HG03521 (cell line): Measurements from ENCODE around the gene GOSR1.
"Not testable (repeated sequence)": the region's sequence is repeated elsewhere in the genome, so short reads cannot be mapped to it uniquely, and the experiment has no call there.

ENCODE experiments used
- ATAC-seq: cut with Tn5 transposase; IDR thresholded peaks from one replicate; pipeline ENCODE4 v1.9.1; 2021; ENCODE audit warnings: mild to moderate bottlenecking, moderate library complexity; ENCODE audit not compliant: unreplicated experiment

Gene GOSR1

GRCh38 chr17:30477083-30477773 lies at the start of gene GOSR1:
Gene GOSR1, plus strand, starts transcription at chr17:30477408. Its CDS starts 26 bp downstream, at chr17:30477434.
- ATAC-seq, result peak; percentile 98

- ATAC-seq, result no peak
These were observed 49.6 kb upstream of the GOSR1 start for GRCh38 chr17:30427611-30428010.

GRCh38 chr17:30429155-30429554 lies 48.1 kb upstream of the GOSR1 start:
- no peak for ATAC-seq

- no peak for ATAC-seq
These were observed 43.7 kb upstream of the GOSR1 start for GRCh38 chr17:30433514-30433913.

GRCh38 chr17:30436729-30437128 lies 40.5 kb upstream of the GOSR1 start:
- ATAC-seq, result no peak

GRCh38 chr17:30443721-30444120 lies 33.5 kb upstream of the GOSR1 start:
- no peak for ATAC-seq

GRCh38 chr17:30446640-30447039 lies 30.6 kb upstream of the GOSR1 start:
- ATAC-seq, result not testable (repeated sequence)

GRCh38 chr17:30449480-30449879 lies 27.7 kb upstream of the GOSR1 start:
- ATAC-seq, result no peak

- no peak for ATAC-seq
These were observed 26.8 kb upstream of the GOSR1 start for GRCh38 chr17:30450125-30451027.

GRCh38 chr17:30454635-30455034 lies 22.6 kb upstream of the GOSR1 start:
- no peak for ATAC-seq

GRCh38 chr17:30458371-30458770 lies 18.8 kb upstream of the GOSR1 start:
- no peak for ATAC-seq

GRCh38 chr17:30458797-30459413 lies 18.3 kb upstream of the GOSR1 start:
- ATAC-seq, result not testable (repeated sequence)

GRCh38 chr17:30468465-30468864 lies 8.7 kb upstream of the GOSR1 start:
- no peak for ATAC-seq

- ATAC-seq, result no peak
These were observed 4.8 kb upstream of the GOSR1 start for GRCh38 chr17:30472238-30472890.

- no peak for ATAC-seq
These were observed 2.0 kb upstream of the GOSR1 start for GRCh38 chr17:30475206-30475605.

GRCh38 chr17:30476726-30477082 lies 504 bp upstream of the GOSR1 start:
- no peak for ATAC-seq

- ATAC-seq, result no peak
These were observed 537 bp downstream of the GOSR1 start for GRCh38 chr17:30477774-30478115.

GRCh38 chr17:30482555-30482954 lies 5.3 kb downstream of the GOSR1 start:
- ATAC-seq, result no peak

GRCh38 chr17:30483159-30483558 lies 6.0 kb downstream of the GOSR1 start:
- no peak for ATAC-seq

GRCh38 chr17:30493780-30494179 lies 16.6 kb downstream of the GOSR1 start:
- ATAC-seq, result no peak

GRCh38 chr17:30495586-30495985 lies 18.4 kb downstream of the GOSR1 start:
- ATAC-seq, result no peak
